HG03439 (cell line): Measurements from ENCODE around the gene POU3F2.

Experiments
- ATAC-seq: cut with Tn5 transposase; IDR thresholded peaks from one replicate; pipeline ENCODE4 v1.9.1; 2021; ENCODE audit warnings: mild to moderate bottlenecking, moderate library complexity; ENCODE audit not compliant: unreplicated experiment

Gene POU3F2

DNA sequence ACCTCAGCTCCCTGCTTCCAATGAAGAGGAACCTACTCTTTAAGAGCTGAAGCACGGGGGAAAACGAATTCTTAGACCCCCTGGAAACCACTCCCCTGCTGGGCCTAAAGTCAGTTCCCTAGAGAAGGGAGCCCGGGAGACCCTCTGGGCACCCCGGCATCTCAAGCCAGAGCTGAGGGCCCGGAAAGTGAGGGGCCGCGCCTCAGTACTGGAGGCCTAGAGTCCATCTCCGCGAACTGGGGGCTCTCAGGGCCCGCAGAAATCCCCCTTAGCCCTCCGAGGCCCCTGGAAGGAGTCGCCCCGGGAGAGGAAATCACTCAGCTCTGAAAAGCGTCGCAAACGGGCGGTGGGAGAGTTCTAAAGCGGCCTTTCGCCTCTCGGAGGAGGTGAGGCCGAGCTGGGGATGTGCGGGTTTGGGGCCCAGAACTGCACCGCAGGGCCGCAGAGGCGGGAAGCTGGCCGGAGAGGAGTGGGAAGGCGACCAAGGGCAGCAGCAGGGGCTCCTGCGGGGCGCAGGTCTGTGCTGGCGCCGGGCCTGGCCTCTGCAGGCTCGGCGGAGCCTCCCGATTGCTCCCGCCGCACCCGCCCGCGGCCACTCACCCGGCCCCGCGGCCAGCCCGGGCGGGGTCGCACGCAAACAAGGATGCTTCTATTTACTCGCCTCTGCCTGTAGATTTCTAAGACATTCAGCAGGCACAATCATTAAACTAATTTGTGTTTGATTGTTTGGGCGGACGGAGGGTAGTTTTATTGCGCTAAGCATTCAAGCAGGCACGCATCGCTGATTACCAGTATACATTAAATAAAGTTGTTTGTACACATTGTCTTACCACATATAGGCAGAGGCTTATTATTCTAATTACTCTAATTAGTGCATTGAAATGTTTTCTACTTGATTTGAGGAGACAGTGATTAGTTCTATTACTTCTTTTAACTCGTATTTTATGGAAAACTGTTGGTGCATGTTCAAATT, 9.2 kb downstream of the POU3F2 start:
- no peak for ATAC-seq

GRCh38 chr6:98844244-98845210, 10.2 kb downstream of the POU3F2 start:
- ATAC-seq, result no peak

DNA sequence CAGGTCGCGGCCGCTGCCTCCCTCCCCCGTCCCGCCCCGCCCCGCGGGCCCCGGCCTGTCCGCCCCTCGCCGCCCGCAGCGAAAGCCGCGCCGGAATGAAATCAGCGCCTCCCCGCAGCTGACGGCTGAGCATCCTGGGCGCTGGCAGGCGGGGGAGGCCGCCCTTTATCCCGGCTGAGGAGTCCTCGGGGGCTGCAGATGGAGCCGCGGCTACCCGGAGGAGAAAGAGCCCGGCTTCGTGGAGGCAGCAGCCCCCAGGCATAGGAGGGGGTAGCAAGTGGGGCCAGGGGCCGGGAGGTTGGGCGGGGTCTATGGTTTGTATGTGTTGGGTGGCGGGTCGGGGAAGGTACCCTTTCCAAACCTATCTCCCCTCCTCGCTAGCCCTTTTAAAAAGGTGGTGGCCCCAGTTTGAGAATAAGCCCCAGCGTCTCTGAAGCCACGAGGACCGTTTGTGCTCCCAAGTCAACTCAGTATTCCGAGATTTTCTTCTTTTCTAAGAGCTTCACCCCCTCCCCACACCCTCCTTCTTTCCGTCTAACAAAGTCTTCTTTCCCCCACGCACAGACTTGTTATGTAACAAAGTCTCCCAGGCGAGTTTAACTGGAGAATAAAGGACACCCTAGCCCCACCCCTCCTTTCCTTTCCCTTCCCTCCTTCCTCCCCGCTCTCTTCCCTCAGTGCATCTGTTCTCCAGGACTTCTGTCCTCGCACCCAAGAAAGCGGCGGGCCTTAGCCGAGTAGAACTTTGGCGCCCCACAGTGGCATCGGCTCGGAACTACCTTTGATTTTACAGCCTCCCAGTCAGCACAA, 11.0 kb downstream of the POU3F2 start:
- no peak for ATAC-seq

DNA sequence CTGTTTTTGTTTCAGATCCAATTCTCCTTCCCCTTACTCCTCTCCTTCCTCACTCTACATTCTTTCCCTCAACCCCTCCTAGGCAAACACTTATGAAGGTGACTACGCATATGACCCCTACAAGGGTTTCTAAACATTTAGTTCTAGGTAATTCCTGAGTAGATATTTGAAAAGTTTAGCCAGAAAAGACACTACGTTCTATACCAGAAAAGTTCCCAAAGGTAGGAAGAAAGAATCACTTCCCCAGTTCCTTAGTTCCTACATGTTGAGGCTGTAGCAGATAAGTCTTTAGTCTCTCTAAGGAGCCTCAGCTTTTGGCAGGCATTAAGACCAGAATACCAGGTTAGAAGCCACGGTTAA, 11.6 kb downstream of the POU3F2 start:
- ATAC-seq, result no peak

DNA sequence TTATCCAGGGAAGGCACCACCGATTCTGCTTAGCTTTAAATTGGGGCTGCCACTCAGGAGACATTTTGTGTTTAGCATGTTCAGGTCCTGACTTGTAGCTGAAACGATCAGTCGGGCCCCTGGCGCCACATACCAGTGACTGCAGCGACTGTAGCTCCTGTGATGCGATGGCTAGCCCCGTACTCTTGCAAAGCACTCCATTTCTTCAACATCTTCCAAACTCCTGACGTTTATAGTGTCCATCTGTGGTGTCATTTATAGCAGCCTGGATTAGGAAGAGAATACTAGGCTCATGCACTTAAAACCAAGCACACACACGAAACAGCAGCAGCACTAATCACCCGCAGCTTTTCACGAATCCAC, 13.0 kb downstream of the POU3F2 start:
- no peak for ATAC-seq

GRCh38 chr6:98847779-98848538, 13.6 kb downstream of the POU3F2 start:
- ATAC-seq, result no peak

DNA sequence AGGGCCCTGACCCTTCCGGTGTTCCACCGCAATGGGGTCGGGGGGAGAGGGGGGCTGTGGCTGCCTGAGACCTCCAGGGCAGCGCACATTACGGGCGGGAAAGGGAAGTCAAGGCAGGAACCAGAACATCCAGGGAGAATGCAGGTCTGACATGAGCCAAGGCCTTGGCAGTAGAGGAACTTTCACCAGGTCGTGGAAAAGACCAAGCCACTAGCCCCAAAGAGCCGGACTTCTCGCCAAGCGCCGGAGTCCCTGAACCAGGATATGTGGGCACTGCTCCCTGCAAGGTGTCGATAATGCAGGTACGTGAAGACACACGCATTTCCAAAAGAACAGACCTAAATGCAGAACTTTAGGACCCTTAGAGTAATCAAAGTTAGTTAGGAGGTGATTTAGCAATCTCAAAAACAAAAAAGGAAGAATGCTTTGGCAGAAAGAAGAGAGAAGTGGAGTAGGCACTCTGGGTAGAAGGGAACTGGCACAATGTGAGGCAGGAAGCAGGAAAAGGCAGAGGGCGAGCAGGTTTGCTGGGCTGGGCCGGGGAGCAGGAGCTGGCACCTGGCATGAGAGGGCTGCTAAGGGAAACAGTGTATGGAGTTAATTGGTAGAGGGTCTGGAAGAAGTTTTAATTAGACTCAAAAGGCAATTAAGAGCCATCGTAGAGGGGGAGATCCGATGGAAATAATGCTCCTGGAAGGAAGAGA, 14.3 kb downstream of the POU3F2 start:
- no peak for ATAC-seq

DNA sequence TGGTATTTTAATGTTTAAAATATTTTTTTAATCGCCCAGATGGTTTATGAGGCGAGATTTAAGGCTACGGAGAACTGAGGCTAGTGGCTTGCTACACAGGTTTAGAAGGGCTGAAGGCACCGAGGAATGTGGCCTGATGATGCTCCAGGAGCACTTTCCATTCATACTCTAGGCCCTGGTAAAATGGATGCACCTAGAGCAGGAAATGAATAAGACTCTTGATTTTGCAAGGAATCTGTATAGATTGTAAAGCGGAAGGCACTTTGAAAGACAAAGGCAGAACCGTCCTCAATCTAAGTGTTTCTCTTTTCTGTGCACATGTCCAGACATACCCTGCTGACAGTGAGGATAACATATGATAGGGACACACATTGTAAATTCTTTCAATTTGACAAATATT, 30.1 kb downstream of the POU3F2 start:
- no peak for ATAC-seq

GRCh38 chr6:98871057-98871456, 36.7 kb downstream of the POU3F2 start:
- no peak for ATAC-seq

- no peak for ATAC-seq
Observed at GRCh38 chr6:98871821-98872220, 37.4 kb downstream of the POU3F2 start.

DNA sequence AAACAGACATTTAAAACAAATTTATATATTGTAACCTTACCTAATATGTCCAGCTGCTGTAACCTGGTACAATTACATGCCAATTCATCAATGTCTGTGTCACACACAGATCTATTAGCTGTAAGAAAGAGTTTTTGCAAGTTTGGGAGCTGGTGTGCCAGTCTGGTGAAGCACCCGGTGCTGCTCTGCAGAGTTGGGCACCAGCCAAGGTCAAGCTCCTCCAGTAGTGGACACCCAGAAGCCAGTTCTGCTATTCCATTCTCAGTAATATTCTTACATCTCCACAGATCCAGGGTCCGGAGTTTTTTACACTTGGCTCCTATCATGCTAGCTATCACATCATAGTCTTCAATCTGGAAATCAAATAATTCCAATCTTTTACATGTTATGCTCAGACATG, 41.0 kb downstream of the POU3F2 start:
- ATAC-seq, result no peak

DNA sequence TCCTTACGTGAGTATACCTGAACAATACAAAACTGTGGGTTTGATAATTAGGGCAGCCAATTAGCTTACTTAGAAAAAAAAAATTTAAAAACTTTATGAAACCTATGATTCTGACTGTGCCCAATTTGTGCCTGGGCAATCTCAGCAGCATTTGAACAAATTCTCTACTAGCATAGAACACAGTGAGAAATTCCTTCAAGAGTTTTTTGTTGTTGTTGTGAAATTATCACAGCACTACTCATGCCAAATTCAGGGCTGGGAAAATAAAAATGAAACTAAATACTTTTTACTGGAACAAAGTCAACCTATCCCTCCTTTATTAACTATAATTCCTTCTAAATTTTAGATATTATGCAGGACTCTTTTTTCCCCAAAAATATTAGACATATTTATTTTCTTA, 42.9 kb downstream of the POU3F2 start:
- ATAC-seq, result no peak

- peak; percentile 78 for ATAC-seq
Observed at GRCh38 chr6:98880486-98880885, 46.1 kb downstream of the POU3F2 start.

- no peak for ATAC-seq
Observed at GRCh38 chr6:98885330-98885729, 51.0 kb downstream of the POU3F2 start.

DNA sequence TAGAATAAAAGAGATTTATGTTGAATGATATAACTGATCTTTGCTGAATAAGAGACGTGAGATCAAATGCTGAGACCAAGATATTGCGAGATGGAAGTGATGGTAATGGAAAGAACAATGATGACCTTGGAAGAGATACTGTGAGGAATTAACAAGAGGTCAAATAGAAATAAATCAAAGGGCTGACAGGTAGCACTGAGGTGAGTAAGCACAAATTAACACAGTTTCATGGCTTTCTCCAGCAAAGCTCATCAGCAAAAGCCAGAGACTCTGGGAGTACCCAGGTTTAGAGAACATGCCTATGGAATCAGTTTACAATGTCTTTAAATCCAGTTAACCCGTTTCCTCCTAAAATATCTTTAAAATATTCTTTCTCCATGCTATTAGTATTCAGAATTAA, 53.3 kb downstream of the POU3F2 start:
- no peak for ATAC-seq
